Choroid plexus epithelial cell (primary cell): ENCODE results near the gene AMN1.

ENCODE experiments used
- DNase-seq: peaks from one replicate; pipeline ENCODE4 v3.0.0-alpha.2; 2010; ENCODE audit warnings: low read depth
- H3K4me3 ChIP-seq: 2 replicates; pipeline ENCODE4 v1.5.1; 2011; ENCODE audit warnings: low read depth, mild to moderate bottlenecking, control low read depth, low read length, moderate library complexity
- TF ChIP-seq, protein P1 (sequence below): conservative IDR thresholded peaks from 2 replicates; pipeline ENCODE4 v1.5.1; 2011; ENCODE audit warnings: low read depth, mild to moderate bottlenecking, control low read depth, inconsistent platforms, low read length, moderate library complexity

Gene AMN1

GRCh38 chr12:31631023-31631724 lies 97.6 kb downstream of the AMN1 start:
- TF ChIP-seq, protein P1, sequence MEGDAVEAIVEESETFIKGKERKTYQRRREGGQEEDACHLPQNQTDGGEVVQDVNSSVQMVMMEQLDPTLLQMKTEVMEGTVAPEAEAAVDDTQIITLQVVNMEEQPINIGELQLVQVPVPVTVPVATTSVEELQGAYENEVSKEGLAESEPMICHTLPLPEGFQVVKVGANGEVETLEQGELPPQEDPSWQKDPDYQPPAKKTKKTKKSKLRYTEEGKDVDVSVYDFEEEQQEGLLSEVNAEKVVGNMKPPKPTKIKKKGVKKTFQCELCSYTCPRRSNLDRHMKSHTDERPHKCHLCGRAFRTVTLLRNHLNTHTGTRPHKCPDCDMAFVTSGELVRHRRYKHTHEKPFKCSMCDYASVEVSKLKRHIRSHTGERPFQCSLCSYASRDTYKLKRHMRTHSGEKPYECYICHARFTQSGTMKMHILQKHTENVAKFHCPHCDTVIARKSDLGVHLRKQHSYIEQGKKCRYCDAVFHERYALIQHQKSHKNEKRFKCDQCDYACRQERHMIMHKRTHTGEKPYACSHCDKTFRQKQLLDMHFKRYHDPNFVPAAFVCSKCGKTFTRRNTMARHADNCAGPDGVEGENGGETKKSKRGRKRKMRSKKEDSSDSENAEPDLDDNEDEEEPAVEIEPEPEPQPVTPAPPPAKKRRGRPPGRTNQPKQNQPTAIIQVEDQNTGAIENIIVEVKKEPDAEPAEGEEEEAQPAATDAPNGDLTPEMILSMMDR = no peak
- no peak for DNase-seq
- H3K4me3 ChIP-seq = no peak overlapping the region

GRCh38 chr12:31629756-31630732 lies 98.8 kb downstream of the AMN1 start:
- peak overlapping the region; percentile 28 for H3K4me3 ChIP-seq
- TF ChIP-seq, protein P1 = no peak
- peak; percentile 82 for DNase-seq

GRCh38 chr12:31627456-31628054 lies 101.3 kb downstream of the AMN1 start:
- no peak overlapping the region for H3K4me3 ChIP-seq
- TF ChIP-seq, protein P1 = no peak
- DNase-seq = no peak

DNA sequence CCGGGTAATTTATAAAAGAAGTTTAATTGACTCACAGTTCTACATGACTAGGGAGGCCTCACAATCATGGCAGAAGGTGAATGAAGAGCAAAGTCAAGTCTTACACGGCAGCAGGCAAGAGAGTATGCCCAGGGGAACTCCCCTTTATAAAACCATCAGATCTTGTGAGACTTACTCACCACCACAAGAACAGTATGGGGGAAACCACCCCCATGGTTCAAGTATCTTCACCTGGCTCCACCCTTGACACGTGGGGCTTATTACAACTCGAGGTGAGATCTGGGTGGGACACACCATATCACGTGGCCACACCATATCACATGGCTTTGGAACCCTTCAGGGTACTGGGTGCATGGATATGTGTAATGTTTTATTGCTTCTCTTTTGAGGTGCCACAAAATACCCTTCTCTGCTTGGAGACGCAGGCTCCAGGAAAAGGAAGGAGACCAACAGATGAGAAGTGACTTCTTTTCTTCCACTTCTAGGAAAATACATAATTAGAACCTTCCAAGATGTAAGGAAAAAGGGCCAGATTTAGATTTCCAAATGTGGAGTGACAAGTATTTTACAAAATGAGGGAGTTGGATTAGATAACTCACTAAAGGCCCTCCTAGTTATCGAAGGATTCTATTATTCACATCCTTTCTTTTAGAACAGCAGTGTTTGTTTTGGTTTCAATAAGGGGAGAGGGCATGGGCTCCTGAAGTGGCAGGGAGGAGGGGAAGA lies 102.4 kb downstream of the AMN1 start:
- H3K4me3 ChIP-seq = no peak overlapping the region
- TF ChIP-seq, protein P1 = no peak
- DNase-seq = peak; percentile 20

DNA sequence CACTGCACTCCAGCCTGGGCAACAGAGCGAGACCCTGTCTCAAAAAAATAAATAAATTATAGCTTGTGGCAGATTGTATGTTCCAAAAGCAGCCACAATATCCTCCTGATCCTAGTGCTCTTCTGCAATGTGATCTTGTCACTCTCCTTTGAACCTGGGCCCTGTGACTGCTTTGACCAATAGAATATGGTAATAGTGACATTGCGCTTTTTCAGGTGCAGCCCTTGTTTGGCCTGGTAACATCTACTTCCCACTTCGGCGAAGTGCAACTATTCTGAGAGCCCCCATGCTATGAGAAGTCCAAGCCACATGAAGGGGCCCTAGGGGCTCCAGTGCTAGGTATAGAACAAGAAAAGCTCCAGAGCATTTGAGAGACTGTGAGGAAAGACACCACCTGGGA lies 106.8 kb downstream of the AMN1 start:
- TF ChIP-seq, protein P1 = no peak
- no peak overlapping the region for H3K4me3 ChIP-seq
- no peak for DNase-seq
